ENCODE results near the gene APOL6.

APOL6 gene

GRCh38 chr22:35610741-35611140 lies 37.5 kb upstream of the APOL6 start:
- Histone ChIP-seq H3K27ac (ENCODE audit: extremely low read depth, low read depth, low read length) (no peak overlapping the region), H3K4me1 (ENCODE audit: control insufficient read depth, insufficient read depth, low read length) (no peaks in the 10 kb centered on the region), H3K4me3 (ENCODE audit: low read depth, low read length) (no peak overlapping the region), H3K9me3 (ENCODE audit: control insufficient read depth, insufficient read depth, low read depth, low read length) (no peaks in the 10 kb centered on the region), H3K36me3 (ENCODE audit: control insufficient read depth in 2 of 2, insufficient read depth in 1 of 2, low read length in 2 of 2) (no peaks in the 10 kb centered on the region)
- POLR2A ChIA-PET = interaction anchor here (1.2 kb wide), 1 partner anchor 10 kb away, joined by 3 read pairs; no protein-coding TSS in a partner anchor
- CTCF ChIA-PET = no interaction called here
- TF ChIP-seq ZNF747 (tag by site-specific recombination; IDR thresholded peaks at IDR 0.05) = no peak
- no peak for TF ChIP-seq ZNF521 (tag by site-specific recombination; IDR thresholded peaks at IDR 0.05)
- TF ChIP-seq REST (tag by site-specific recombination; IDR thresholded peaks at IDR 0.05) = no peak
- no peak for TF ChIP-seq ZNF266 (tag by site-specific recombination; IDR thresholded peaks at IDR 0.05; ENCODE audit: low read depth)
- no peak for TF ChIP-seq ZNF76 (tag by site-specific recombination; IDR thresholded peaks at IDR 0.05; ENCODE audit: borderline replicate concordance, low read depth)
- TF ChIP-seq ZNF341 (tag by site-specific recombination; IDR thresholded peaks at IDR 0.05; ENCODE audit: low read depth) = no peak
- no peak for TF ChIP-seq ZNF398 (tag by site-specific recombination; IDR thresholded peaks at IDR 0.05)
- no peak for TF ChIP-seq HOXA7 (CRISPR knock-in tag; IDR thresholded peaks at IDR 0.05; ENCODE audit: borderline replicate concordance)
- TF ChIP-seq ZNF138 (tag by site-specific recombination; IDR thresholded peaks at IDR 0.05; ENCODE audit: borderline replicate concordance) = no peak
- TF ChIP-seq ZBTB26 (tag by site-specific recombination; optimal IDR thresholded peaks at IDR 0.05) = no peak
- no peak for TF ChIP-seq ZNF529 (tag by site-specific recombination; IDR thresholded peaks at IDR 0.05; ENCODE audit: insufficient replicate concordance)
- no peak for TF ChIP-seq HIC1 (tag by site-specific recombination; IDR thresholded peaks at IDR 0.05)
- TF ChIP-seq ZNF580 (tag by site-specific recombination; IDR thresholded peaks at IDR 0.05) = no peak
- no peak for TF ChIP-seq ZNF423 (tag by site-specific recombination; IDR thresholded peaks at IDR 0.05)
- no peak for TF ChIP-seq ZNF362 (tag by site-specific recombination; IDR thresholded peaks at IDR 0.05)
- no peak for TF ChIP-seq ZNF140 (tag by site-specific recombination; IDR thresholded peaks at IDR 0.05)
- TF ChIP-seq ZNF248 (tag by site-specific recombination; IDR thresholded peaks at IDR 0.05) = no peak
- TF ChIP-seq ATF2 (tag by site-specific recombination; IDR thresholded peaks at IDR 0.05; ENCODE audit: low read depth) = no peak
- no peak for TF ChIP-seq ZFP37 (tag by site-specific recombination; IDR thresholded peaks at IDR 0.05)
- no peak for TF ChIP-seq ZSCAN30 (tag by site-specific recombination; IDR thresholded peaks at IDR 0.05)
